HG03439 (cell line): ENCODE data around the gene ASB18.

Experiments
- ATAC-seq: cut with Tn5 transposase; IDR thresholded peaks from one replicate; pipeline ENCODE4 v1.9.1; 2021; ENCODE audit warnings: mild to moderate bottlenecking, moderate library complexity; ENCODE audit not compliant: unreplicated experiment

ASB18 gene

DNA sequence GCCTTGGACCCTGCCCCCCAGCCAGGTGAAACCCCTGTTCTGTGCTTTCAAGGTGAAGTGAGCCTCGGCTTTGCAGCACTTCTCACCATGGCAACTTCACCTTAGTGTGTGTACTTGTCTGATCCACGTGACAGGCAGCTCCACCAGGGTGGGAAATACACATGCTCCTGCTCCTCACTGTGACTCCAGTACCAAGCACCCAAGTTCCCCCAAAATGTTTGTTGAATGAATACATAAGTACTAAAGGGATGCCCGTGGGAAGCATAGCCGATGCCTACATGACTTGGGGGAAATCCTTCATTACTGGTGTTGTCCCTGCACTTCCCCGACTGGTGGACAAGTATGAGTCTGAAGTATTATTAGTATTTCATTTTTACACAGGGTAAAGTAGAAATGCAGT is 54.2 kb downstream of the ASB18 start:
- ATAC-seq = no peak

DNA sequence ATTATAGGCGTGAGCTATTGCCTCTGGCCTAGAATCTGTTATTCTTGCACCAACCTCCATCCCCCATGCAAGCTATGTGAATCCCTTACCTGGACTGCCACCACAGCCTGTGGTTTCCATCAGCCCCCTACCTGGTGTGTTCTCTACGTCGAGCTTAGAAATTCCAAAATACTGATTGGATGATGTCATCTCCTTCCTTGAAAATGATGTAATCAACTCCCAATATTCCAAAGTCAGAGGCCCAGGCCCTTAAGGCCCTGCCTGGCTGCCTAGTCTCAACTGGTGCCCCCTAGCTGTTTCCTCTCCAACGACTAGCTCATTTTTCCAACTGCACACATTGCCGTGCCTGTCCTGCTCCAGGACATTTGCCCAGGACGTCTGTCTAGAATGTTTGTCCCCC is 54.7 kb downstream of the ASB18 start:
- ATAC-seq = no peak

DNA sequence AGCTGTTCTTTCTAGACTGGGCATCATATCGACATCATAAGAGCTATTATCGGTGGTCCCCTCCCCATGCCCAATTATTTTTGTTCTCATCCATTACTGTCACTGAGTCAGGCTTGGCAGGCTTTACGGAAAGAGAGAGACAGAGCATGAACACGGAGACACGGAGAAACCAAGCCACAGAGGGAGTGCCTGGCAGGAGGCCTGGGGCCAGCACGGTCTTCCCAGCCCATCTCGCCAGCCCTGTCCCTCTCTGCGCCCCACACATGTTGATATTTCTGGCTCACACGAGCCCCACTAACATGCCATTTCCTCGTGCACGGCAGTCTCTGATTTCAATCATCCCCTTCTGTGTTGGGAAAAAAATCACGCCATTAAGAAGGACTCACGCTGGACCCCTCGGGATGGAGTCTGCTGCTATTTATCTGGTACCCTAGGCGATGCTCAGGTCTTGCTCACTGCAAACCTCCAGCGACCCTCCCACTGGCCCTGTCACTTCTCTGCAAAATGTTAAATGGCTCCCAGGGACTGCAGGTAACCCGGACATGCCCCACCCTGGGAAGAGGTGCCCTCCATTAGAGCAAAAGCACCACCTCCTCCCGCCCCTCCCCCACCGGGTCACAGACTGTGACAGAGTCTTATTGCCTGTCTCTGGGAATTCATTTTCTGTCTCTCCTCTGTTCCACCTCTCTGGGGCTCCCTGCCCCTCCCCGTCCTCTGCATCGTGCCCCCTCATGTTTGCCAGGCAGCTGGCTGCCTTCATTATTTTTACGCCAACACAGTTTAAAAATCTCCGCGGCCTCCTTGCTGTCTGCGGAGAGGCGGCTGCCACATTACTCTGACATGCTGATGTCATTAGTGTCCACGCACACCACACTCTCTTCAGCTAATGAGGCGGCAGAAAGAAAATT is 55.9 kb downstream of the ASB18 start:
- no peak for ATAC-seq

DNA sequence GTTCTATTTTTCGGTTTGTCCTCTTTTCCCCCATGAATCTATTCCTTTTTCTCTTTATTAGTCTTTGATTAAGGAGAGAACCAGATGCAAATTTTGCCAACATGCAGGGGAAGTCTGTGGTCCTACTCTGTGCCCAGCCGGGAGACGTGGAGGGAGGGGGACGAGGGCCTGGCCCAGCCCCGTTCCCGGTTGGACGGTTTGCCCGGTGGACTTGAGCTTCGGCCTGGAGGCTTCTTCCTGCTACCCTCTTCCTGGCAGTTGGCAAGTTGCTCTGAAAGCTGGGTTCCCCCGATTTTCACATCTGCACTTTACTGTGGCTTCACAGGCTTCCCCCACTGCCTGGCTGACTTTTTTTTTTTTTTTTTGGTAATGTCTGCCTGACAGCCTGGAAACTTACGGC is 56.7 kb downstream of the ASB18 start:
- ATAC-seq = no peak

DNA sequence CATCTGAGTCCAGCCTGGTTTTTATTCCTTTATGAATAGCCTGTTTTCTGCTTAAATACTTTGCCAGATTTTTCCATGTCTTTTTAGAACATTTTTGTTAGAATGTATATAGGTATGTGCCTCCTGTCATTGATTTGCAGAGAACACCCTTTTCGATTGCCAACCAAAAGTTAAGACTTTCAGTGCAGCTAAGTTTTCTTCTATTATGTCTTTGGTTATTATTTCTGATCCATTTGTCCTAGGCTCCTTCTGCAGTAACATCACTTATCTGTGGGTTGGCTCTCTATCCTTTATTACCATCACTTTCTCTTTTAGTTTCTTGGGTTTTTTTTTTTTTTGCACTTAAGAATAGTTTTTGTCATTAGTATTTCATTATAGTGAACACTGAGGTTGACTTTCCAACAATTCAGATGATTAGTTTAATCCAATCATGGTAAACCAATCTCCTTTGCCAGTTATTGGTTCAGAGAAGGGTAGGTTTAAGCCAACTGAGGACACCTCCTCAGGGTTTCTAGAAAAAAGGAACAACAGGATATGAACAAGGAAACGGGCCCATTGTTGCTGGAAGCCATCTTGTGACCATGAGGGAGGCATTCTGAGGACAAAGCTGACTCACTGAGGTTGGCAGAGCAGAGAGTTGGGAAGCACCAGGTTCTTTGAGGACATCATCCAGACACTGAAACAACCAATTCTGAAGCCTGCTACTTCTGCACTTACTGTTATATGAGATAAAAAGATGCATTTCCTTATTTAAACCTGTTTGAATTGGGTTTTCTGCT is 58.1 kb downstream of the ASB18 start:
- ATAC-seq = no peak

DNA sequence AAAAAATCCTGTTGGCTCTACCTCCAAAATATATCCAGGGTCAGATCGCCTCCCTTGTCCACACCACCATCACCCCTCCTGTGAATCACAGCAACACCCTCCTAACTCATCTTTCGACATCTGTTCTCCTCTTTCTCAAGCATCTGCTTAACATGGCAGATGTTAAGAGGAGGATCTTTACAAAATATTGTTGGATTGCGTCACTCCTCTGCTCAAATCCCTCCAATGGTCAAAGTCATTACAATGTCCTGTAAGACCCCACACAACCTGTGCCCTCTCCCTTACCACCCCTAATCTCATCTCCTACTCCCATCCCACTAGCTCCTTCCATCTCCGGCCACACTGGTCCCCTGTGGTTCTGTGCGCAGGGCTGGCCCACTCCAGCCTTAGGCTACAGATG is 59.3 kb downstream of the ASB18 start:
- ATAC-seq = no peak

DNA sequence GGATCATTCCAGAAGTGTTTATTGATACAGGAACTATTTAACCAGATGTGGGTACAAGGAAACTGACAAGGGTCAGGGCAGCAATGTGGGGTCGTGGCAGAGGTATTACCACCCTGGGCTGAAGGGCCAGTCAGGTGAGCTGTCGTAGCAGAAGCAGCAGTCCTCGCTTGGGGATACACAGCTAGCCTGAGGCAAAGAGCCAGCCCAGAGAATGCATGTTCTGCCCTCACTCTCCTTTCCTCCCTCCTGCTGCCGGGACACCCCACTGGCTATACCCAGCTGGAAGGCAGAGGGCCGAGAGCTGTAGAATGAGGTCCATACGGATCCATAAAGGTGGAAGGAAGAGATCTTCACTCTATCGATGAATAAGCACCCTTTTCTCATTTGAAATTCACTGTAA is 63.8 kb downstream of the ASB18 start:
- ATAC-seq = no peak

DNA sequence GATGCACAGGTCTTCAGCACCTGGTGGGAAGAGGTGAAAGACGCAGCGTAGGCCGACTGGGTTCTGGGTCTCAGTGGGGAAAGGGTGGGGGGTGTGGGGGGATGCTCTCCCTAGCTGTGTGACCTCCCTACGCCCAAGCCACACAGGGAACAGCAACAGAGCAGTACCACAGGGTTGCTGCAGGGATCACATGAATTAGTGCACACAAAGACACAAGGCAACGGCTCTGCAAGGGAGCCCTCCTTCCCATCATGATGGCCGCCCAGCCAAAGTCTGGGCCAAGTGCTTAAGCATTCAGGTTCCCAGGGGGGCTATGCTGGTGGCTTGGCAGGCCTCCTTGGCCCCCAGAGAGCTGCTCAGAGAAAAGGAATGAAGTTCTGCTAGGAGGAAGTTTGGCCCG is 67.8 kb downstream of the ASB18 start:
- no peak for ATAC-seq

DNA sequence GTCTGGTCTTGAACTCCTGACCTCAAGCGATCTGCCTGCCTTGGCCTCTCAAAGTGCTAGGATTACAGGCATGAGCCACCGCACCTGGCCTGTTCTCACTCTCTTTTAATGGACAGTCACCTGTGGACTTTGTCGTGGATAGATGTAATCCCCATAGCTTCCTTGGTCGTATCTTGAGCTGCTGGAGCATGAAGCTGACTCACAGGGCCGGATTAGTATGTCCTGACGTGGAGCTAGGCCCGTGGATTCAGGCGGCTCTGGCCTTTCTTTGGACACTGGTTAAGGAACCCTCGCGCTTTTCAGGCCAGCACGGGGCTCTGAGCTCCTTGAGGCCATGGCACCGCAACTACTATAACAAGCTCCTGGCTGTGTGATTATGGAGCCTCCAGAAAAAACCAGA is 68.5 kb downstream of the ASB18 start:
- no peak for ATAC-seq

DNA sequence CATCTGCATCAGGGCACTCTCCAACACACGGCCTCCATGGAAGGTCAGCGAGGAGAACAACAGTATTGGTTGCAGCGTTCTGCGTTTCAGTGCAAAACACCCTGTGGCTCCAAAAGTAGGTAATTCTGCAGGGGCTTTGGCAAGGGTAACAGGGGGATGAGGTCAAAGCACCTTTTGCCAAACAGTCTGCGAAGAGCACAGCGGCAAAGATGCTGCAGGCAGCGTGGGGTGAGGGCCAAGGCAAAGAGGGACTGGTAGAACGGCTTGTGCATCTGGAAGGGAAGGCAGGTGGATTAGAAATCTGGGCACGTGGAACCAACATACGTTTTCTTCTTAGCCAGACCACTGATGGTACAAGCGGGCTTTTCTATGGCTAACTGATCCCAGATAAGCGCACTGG is 69.4 kb downstream of the ASB18 start:
- no peak for ATAC-seq

DNA sequence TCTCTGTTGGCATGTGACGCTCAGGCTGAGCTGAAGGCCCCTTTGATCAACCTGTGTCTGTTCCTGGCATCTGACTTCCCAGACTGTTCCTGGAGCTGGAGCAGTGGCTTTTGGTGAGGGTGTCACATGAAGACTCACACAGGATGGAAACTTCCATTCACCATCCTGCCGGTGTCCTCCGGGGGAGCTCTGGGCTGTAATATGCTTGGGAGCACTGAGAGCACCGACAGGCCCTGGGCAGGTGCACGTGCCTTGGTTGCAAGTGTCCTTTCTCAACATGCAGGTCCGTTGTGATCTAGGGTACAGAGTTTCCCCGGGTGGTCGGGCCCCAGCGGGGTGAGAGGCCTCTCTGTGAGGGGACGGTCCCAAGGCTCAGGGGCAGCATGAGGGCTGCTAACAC is 71.2 kb downstream of the ASB18 start:
- ATAC-seq = no peak

DNA sequence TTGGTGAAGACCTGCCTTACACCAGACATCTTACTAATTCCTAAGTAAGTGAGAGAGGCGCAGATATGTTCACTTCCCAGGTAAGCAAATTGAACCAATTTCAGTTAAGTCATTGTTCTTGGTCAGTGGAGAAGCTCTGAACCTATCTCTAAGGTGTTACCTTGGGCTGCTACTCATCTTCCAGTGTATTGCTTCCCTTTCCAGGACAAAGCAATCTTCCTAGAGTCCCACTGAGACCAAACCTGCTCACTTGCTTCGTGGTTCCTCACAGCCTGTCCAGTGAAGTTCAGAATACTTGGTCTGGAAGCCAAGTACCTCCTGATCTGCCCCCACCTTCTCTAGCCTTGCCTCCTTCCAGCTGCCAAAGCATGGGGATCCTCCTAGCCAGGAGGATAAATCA is 73.5 kb downstream of the ASB18 start:
- ATAC-seq = no peak

DNA sequence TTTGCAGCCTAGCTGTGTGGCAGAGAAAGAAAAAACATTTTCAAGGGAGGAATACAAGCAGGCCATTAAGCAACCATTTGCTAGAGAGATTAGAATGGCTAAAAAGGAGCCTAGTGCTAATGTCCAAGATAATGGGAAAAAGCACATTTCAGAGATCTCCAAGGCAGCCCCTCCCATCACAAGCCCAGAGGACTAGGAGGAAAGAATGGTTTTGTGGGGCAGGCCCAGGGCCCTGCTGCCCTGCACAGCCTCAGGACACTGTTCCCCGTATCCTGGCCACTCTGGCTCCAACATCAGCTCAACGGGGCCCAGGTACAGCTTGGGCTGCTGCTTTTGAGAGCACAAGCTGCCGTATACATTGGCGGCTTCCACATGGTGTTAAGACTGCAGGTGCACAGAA is 79.5 kb downstream of the ASB18 start:
- ATAC-seq = no peak

DNA sequence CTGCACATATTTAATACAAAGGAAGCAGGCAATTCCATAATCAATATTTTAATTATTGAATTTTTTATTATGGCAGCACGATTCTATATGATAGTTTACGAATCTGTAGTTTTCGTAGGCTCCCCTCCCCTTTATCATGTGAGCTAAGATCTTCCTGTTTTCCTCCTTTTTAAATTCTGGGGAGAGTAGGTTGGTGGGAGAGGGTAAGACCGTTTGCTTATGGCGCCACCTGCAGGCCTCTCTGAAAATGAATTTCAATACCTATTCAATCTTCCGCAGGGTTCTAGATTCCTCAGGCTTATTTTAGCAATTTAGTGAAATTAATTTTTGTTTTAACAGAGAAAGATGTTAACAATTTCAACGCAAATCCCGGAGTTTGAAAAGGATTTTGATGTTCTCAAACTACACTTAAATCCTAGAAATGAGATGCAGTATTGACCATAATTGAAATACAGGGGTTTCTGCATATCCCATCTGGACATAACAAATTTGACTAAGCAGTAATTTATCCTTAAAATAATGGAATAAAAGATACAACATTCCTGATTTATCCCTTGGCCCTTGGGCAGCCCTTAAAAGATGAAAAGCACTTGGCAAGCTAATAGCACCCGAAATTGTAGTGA is 83.3 kb downstream of the ASB18 start:
- no peak for ATAC-seq

DNA sequence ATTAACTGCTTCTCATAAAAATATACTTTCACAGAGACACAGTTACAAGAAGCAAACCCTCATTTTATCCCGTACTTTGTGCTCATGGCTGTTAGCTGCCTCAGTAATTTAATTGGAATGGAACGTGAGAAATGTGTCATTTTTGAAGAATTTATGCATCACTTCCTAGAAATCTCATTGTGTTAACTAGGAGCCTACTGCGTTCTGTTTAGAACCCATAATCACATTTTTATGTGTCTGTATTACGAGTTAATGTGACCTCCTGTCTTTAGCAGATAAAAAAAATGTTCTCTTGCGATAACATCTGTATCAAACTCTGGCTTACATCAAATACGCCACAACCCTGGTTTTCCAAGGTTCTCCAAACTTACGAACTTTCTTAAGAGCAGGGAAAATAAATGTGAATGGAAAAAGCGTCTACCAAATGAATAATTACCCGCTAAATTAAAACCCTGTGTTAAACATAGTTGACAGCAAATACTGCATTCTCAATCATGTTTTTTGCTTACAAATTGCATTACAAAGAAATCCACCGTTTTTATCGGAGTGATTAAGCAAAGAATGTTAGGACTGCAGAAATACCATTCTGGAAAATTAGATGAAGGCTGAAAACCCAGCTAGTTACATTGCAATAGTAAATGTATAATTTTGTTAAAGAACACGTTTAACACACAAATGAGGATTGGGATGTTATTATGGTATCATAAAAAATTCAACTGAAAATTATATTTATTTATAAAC is 84.0 kb downstream of the ASB18 start:
- ATAC-seq = no peak

DNA sequence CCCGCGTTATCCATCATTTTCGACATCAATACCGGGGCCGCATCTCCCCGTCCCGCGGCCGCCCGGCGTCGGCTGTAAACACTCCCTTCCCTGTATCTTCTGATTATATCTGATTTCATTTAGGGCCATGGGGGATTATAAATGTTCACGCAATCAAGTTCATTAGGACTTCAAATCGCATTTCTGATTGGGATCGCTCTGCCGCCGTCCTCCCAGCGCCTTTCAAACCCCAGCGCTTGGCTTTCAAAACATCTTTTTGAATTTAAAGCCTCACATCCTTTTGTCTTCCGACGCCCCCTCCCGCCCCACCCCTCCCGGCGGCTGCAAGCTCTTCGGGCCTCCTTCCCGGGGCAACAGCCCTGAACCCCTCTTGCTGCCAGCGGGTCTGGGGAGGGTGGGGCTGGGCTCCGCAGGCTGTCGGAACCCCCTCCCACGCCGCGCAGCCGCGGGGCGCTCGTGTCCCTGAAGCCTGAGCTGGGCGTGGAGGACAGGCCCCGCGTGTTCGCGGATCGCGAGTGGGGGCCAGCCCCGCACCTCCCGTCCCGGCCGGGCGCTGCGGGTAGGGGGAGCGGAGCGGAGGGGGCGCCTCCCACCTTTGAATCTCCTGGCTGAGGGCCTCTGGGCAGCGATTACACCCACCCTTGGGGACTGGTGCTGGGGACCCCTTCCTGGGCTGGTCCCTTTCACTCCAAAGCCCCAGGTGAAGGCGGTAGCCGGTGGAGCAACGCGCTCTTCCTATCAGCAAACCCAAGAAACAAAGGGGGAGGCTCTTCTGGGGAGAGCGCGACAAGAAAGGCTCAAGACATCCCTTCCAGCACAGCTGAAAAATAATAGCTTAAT is 84.8 kb downstream of the ASB18 start:
- ATAC-seq = no peak

DNA sequence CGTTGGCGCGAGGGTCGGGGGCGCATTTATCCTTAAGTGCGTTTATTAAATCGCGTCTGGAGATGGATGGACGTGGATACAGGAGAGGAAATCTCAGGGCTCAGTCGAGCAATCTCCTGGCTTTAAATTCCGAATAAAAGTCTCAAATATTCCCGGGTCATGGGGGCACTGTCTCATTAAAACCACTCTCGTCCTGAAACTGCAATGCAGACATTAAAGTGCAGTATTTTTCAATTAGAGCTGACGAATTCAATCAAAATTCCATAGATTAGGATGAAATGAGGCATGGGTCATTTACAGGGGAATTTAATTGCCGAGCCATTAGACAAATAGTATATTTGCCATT is 85.3 kb downstream of the ASB18 start:
- no peak for ATAC-seq

DNA sequence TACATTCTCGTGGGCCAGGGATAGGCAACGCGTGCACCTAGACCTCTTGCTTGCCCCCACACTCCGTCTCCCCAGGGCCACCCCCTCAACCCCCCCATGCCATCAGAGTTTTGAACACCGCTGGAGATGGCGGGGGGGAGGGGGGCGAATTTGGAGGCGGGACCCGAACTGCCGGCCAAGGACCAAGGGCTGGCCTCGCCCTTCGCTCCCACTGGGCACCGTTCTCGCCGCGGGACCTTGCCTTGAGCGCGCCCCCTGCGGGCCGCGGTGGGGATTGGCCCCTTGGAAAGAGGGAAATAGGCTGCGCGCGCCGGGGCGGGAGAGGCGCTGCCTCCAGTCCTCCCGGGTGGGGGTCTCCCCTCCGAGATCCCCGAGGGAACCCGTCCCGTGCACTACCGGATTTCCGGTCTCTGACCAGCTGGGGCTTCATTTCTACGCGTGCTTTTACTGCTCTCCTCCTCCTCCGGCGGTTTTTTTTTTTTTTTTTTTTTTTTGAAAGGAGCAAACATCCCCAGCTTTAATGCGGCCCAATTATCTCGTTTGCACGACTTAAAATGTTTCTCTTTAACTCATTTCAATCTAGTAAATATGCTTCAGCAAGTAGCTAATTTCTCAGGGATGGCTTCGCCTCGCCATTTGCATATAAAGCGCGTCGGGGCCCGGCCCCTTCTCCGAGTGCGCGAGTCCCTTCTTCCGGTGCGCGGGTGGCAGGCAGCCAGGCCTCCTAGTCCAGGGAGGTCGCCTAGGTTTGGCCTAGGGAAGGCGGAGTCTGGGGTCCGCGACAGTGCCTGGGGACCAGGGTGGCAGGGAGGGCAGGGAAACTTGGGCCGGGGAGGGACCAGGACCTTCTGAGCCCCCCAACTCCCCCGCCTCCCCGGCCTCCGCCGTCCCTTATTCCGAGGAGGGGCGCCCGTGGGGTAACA is 86.0 kb downstream of the ASB18 start:
- no peak for ATAC-seq

DNA sequence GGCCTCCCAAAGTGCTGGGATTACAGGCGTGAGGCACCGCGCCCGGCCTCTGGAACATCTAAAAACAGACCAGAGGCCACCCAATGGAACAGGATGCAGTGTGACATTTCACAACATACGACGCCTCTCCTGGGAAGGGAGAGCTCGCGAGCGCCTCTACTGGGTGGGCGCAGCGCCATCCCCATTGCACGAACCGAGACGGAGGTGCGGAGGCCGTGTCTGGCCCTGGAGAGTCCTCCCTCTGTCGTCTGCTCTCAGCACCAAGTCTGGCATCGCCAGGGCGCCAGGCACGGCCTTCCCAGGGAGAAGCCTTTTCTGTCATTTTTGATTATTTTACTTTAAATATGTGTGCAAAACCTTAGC is 86.6 kb downstream of the ASB18 start:
- ATAC-seq = no peak
